GM13976 (cell line): ENCODE measurements around the gene KRT33B.

Experiments used
- DNase-seq: peaks from one replicate; pipeline ENCODE4 v3.0.0; 2012; ENCODE audit warnings: low spot score
- CTCF ChIP-seq: IDR thresholded peaks from 2 replicates; pipeline ENCODE4 v1.5.1; 2012; ENCODE audit warnings: borderline replicate concordance, mild to moderate bottlenecking; ENCODE audit not compliant: insufficient read depth; ENCODE audit errors: extremely low read depth, missing control alignments, control extremely low read depth
- in situ Hi-C: fragments of 300-500 bp; cut with MboI; formaldehyde crosslinking; loops from one replicate; pipeline ENCODE4 v1.12.0; 2022; ENCODE audit warnings: low sequenced_read_pairs, mixed read lengths, inconsistent platforms; ENCODE audit not compliant: unreplicated experiment

The KRT33B gene

GRCh38 chr17:41367426-41368075 lies 2.1 kb downstream of the KRT33B start:
- in situ Hi-C loops = no loop called here
- no peak for DNase-seq
- TF ChIP-seq CTCF = no peak

- no peak for DNase-seq
- no peak for TF ChIP-seq CTCF
- in situ Hi-C loops = no loop called here
Measured at GRCh38 chr17:41366070-41366469, 3.5 kb downstream of the KRT33B start.

- in situ Hi-C loops = no loop called here
- no peak for DNase-seq
- no peak for TF ChIP-seq CTCF
Measured at GRCh38 chr17:41363881-41364280, 5.7 kb downstream of the KRT33B start.

- TF ChIP-seq CTCF = no peak
- DNase-seq = no peak
- in situ Hi-C loops = no loop called here
Measured at GRCh38 chr17:41360296-41360995, 9.2 kb downstream of the KRT33B start.

- no peak for DNase-seq
- no peak for TF ChIP-seq CTCF
- in situ Hi-C loops = no loop called here
Measured at GRCh38 chr17:41354536-41354935, 15.1 kb downstream of the KRT33B start.

- no peak for DNase-seq
- in situ Hi-C loops = no loop called here
- TF ChIP-seq CTCF = no peak
Measured at GRCh38 chr17:41352597-41353366, 16.8 kb downstream of the KRT33B start.
